Ectodermal cell (in vitro differentiated cells): ENCODE data around the gene CXCL1.

ENCODE experiments used
- H3K27ac ChIP-seq: 2 replicates; pipeline ENCODE4 v1.7.0; 2013; ENCODE audit warnings: mild to moderate bottlenecking, low read depth, low read length; ENCODE audit not compliant: insufficient read depth, poor library complexity, severe bottlenecking
- H3K27me3 ChIP-seq: 2 replicates; pipeline ENCODE4 v1.7.0; 2013; ENCODE audit warnings: mild to moderate bottlenecking, low read length; ENCODE audit not compliant: insufficient read depth, control insufficient read depth, poor library complexity, severe bottlenecking
- H3K36me3 ChIP-seq: one replicate; pipeline ENCODE4 v1.7.0; 2013; ENCODE audit warnings: low read length; ENCODE audit not compliant: control insufficient read depth, insufficient read depth
- H3K4me1 ChIP-seq: one replicate; pipeline ENCODE4 v1.7.0; 2013; ENCODE audit warnings: low read length; ENCODE audit not compliant: control insufficient read depth, insufficient read depth
- H3K4me3 ChIP-seq: 2 replicates; pipeline ENCODE4 v1.7.0; 2013; ENCODE audit warnings: low read depth, low read length, control low read depth; ENCODE audit not compliant: insufficient read depth
- H3K9me3 ChIP-seq: 2 replicates; pipeline ENCODE4 v1.7.0; 2013; ENCODE audit warnings: mild to moderate bottlenecking, low read length, moderate library complexity; ENCODE audit not compliant: control insufficient read depth
- WGBS, 2 experiments: methylation state at CpG; one replicate each; pipeline ENCODE4 v1.1.7; 2013; ENCODE audit warnings: missing lambda C conversion rate in 2 of 2; 5-methylcytosine and 5-hydroxymethylcytosine counted together

The CXCL1 gene

DNA sequence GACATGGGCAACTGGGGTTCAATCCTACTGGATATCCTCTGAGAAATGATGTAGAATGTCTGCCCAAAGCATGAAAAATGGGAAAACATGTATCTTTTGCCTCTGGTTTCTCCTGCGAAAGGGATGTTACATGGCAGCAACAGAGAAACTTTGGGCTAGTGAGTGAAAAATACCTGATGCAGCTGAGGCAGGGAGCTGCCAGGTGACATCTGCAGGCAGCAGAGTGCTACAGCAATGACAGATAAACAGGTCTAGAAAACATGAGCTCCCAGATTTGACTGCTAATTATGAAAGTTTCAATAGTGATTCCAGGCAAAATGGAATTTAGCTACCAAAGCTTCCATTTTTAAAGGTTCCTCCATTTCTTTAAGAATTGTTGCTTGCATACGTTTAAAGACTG is 4.8 kb upstream of the CXCL1 start:
- Histone ChIP-seq H3K27ac (no peak overlapping the region), H3K4me1 (no peaks in the 10 kb centered on the region), H3K27me3 (peaks cover 14% of the 10 kb centered on the region), H3K36me3 (no peaks in the 10 kb centered on the region), H3K9me3 (no peaks in the 10 kb centered on the region), H3K4me3 (no peak overlapping the region)
- 83 to 85% methylated on average over 2 of the region's 2 CpGs for WGBS, 2 experiments

- Histone ChIP-seq H3K4me1 (no peaks in the 10 kb centered on the region), H3K27ac (no peak overlapping the region), H3K9me3 (no peaks in the 10 kb centered on the region), H3K4me3 (no peak overlapping the region), H3K27me3 (peaks cover 20% of the 10 kb centered on the region), H3K36me3 (no peaks in the 10 kb centered on the region)
- WGBS, 2 experiments: 91 to 95% methylated on average over 8 of the region's 8 CpGs
Measured at GRCh38 chr4:73864961-73865360, 4.2 kb upstream of the CXCL1 start.

DNA sequence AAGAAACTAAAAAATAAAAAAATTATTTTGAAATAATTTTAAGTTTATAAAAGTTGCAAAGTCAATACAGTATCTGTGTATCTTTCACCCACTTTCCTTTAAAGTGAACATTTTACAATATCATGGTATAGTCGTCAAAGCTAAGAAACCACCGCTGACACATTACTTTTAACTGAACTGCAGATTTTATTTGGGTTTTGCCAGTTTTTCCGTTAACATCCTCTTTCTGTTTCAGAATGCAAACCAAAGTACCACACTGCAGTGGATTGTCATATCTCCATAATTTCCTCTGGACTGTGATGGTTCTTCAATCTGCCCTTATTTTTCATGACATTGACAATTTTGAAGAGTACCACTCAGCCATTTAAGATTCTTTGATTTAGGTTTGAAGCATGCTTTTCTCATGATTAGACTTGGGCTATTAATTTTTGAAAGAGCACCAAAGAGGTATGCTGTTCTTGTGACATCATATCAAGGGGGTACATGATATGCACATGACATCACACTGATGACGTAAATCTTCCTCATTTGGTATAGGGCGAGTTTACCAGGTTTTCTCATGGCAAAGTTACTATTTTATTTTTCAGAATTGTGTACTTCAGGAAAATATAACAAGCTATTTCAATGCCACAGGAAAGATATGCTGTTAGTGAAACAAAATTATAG is 3.6 kb upstream of the CXCL1 start:
- Histone ChIP-seq H3K27me3 (peaks cover 26% of the 10 kb centered on the region), H3K9me3 (no peaks in the 10 kb centered on the region), H3K27ac (no peak overlapping the region), H3K4me1 (no peaks in the 10 kb centered on the region), H3K36me3 (no peaks in the 10 kb centered on the region), H3K4me3 (no peak overlapping the region)
- 95 to 96% methylated on average over 5 of the region's 5 CpGs for WGBS, 2 experiments

GRCh38 chr4:73866246-73866645 is 2.9 kb upstream of the CXCL1 start:
- Histone ChIP-seq H3K27ac (no peak overlapping the region), H3K27me3 (peaks cover 28% of the 10 kb centered on the region), H3K4me1 (no peaks in the 10 kb centered on the region), H3K4me3 (no peak overlapping the region), H3K36me3 (no peaks in the 10 kb centered on the region), H3K9me3 (no peaks in the 10 kb centered on the region)
- WGBS, 2 experiments: 92 to 100% methylated on average over 1 to 2 of the region's 2 CpGs

GRCh38 chr4:73867783-73868182 is 1.4 kb upstream of the CXCL1 start:
- Histone ChIP-seq H3K9me3 (no peaks in the 10 kb centered on the region), H3K27ac (no peak overlapping the region), H3K36me3 (no peaks in the 10 kb centered on the region), H3K4me1 (no peaks in the 10 kb centered on the region), H3K4me3 (no peak overlapping the region), H3K27me3 (peaks cover 28% of the 10 kb centered on the region)
- WGBS, 2 experiments: 83 to 90% methylated on average over 2 to 3 of the region's 3 CpGs

DNA sequence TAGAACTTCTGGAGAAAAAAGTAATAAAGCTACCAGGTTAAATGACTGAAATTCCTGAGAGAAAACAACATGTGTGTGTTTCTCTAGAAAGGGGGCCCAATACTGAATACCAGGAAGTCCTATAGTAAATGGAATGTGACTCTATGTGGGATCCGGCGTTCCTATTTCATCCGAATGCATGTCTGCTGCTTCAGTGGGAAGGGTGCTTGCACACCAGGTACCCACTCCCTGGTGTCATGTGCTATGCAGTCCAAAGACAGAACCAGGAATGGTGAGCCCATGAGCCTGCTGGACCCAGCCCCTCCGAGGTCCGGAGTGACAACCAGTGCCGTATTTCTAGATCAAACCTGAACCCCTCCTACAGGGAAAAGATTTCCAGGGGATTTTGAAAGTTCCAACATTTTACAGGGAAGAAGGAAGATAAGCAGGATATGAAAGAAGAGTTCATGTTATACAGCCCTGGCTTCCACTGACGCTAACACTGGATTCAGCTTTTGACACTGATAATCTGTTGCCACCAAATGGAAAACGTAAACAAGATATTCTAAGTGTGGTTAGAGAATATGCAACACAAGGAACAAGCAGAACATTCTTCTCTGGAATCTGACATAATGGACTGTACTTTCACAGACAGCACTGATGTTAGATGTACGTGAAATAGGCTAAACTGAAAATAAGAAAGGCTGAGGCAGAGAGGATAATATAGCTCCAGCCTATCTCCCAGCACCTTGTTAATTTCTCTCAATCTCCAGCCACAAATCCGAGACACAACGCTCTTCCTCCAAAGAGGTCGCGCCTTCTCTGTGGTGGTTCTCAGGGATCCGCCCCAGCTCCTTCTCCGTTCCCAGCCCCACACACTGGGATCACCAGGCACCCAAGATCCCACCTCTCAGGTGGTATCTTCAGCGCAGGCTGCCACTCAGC is 725 bp upstream of the CXCL1 start:
- Histone ChIP-seq H3K9me3 (no peaks in the 10 kb centered on the region), H3K4me1 (no peaks in the 10 kb centered on the region), H3K27me3 (peaks cover 28% of the 10 kb centered on the region), H3K27ac (no peak overlapping the region), H3K36me3 (no peaks in the 10 kb centered on the region), H3K4me3 (peak overlapping the region; percentile 62)
- 58 to 59% methylated on average over 15 to 16 of the region's 16 CpGs for WGBS, 2 experiments

GRCh38 chr4:73870260-73870659 is 1.1 kb downstream of the CXCL1 start:
- Histone ChIP-seq H3K9me3 (no peaks in the 10 kb centered on the region), H3K36me3 (no peaks in the 10 kb centered on the region), H3K27ac (no peak overlapping the region), H3K27me3 (peaks cover 28% of the 10 kb centered on the region), H3K4me3 (no peak overlapping the region), H3K4me1 (no peaks in the 10 kb centered on the region)
- 79 to 88% methylated on average over 3 of the region's 3 CpGs for WGBS, 2 experiments

DNA sequence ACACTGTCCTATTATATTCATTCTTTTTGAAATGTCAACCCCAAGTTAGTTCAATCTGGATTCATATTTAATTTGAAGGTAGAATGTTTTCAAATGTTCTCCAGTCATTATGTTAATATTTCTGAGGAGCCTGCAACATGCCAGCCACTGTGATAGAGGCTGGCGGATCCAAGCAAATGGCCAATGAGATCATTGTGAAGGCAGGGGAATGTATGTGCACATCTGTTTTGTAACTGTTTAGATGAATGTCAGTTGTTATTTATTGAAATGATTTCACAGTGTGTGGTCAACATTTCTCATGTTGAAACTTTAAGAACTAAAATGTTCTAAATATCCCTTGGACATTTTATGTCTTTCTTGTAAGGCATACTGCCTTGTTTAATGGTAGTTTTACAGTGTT is 1.6 kb downstream of the CXCL1 start:
- Histone ChIP-seq H3K27me3 (peaks cover 28% of the 10 kb centered on the region), H3K36me3 (no peaks in the 10 kb centered on the region), H3K4me1 (no peaks in the 10 kb centered on the region), H3K9me3 (no peaks in the 10 kb centered on the region), H3K4me3 (no peak overlapping the region), H3K27ac (no peak overlapping the region)
- WGBS, 2 experiments: 92 to 94% methylated on average over 1 of the region's 1 CpG

DNA sequence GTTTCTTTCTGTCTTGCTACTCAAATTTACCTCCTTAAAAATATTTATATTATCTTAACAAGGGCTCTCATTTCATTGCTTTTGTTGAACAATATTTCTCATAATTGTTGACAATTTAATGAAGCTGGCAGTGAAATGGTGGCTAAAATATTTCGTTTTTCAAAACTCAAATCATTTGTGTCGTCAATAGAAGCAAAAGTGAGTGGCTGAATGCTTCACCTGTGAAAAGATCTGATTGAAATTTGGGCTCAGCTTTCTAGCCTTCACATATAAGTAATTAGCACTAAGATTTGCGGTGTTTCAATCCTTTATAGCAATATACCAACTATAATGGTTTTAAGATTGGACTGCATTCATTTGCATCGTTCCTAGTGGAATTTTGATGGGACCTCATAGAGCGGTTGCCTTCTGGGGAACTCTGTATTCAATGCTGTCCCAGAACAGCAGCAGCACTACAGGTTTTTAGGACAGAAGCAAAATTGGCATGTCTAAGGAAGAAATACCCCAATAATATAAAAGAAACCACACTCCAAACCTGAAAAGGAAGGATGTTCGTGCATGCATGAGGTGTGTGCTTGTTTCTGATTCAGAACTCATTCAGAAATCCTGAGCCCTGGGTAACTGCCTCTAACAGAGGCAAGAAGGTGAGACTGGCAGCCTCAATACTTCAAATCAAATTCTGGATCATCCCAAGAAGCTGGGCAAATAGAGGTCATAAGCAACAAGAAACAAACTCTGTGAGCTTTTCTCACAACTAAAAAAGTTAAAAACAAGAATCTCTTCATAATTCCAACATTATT is 2.5 kb downstream of the CXCL1 start:
- Histone ChIP-seq H3K36me3 (no peaks in the 10 kb centered on the region), H3K4me3 (no peak overlapping the region), H3K9me3 (no peaks in the 10 kb centered on the region), H3K4me1 (no peaks in the 10 kb centered on the region), H3K27me3 (peaks cover 28% of the 10 kb centered on the region), H3K27ac (no peak overlapping the region)
- WGBS, 2 experiments: 91 to 95% methylated on average over 6 of the region's 6 CpGs
